ENCODE measurements around the gene WDFY4. TPM values are rescaled to one million over a fixed set of nuclear protein-coding genes. Genes with fewer than 3 reads are reported as not detected.
A peak's percentile ranks its signal among the peaks of the same experiment; 100 is the strongest.

The WDFY4 gene
- total and polyA plus RNA-seq, 9 of the 15 experiments (the other 6 are each of a cell fraction or from before 2014, with no cell fraction given) = 0.01 to 0.02 (median 0.01) TPM; not detected in 6

DNA sequence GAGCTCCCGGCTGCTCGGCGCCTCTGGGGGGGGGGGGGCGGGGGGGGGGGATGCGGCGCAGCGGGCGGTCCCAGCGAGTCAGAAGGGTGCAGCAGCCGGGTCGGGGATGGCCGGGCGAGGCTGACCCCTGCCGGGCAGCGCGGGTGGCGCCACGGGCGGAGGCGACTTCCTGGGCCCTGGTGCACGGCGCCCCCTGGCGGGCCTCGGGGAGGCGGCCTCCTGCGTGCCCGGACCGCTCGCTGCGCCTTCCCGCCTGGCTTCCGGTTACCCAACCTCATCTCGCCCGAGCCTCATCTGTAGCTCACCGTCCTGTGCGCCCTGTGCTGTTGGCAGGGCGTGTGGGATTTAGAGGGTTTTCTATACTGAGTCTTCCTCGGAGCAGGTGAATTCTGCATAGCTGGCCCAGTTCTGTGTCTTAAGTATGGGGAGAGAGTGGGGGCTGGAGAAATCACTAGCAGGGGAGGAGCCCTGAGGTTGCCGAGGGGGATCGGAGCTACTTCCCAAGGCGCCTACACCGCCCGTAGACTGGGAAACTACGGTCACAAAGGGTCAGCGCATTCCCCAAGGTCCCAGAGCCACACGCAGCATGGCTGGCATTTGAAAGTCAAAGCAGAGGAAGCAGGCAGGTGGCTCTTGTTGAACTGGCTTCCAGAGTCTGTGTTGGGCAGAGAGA is 28.3 kb upstream of the WDFY4 start (continued):
- no peak for TF ChIP-seq HDAC6 (IDR thresholded peaks at IDR 0.05; ENCODE audit: low read depth, low read length)
- no peak for TF ChIP-seq BRCA1 (IDR thresholded peaks at IDR 0.05)
- TF ChIP-seq BRCA1 (CRISPR knock-in tag; IDR thresholded peaks at IDR 0.05) = no peak
- no peak for TF ChIP-seq TCF7 (IDR thresholded peaks at IDR 0.05; ENCODE audit: borderline replicate concordance)
- no peak for TF ChIP-seq ILF3 (IDR thresholded peaks at IDR 0.05; ENCODE audit: borderline replicate concordance)
- TF ChIP-seq, protein P1, sequence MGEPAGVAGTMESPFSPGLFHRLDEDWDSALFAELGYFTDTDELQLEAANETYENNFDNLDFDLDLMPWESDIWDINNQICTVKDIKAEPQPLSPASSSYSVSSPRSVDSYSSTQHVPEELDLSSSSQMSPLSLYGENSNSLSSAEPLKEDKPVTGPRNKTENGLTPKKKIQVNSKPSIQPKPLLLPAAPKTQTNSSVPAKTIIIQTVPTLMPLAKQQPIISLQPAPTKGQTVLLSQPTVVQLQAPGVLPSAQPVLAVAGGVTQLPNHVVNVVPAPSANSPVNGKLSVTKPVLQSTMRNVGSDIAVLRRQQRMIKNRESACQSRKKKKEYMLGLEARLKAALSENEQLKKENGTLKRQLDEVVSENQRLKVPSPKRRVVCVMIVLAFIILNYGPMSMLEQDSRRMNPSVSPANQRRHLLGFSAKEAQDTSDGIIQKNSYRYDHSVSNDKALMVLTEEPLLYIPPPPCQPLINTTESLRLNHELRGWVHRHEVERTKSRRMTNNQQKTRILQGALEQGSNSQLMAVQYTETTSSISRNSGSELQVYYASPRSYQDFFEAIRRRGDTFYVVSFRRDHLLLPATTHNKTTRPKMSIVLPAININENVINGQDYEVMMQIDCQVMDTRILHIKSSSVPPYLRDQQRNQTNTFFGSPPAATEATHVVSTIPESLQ (CRISPR knock-in tag; IDR thresholded peaks at IDR 0.05) = no peak; the same call in 1 of the 2 replicates
- TF ChIP-seq YY1 (IDR thresholded peaks at IDR 0.05; ENCODE audit: borderline replicate concordance in 1 of 3, control insufficient read depth in 1 of 3, extremely low read depth in 1 of 3, insufficient read depth in 3 of 3, insufficient read length in 1 of 3, insufficient replicate concordance in 2 of 3, low read depth in 1 of 3, low read length in 2 of 3) = peak in 2 of 3 experiments; percentile 79 to 81
- TF ChIP-seq MYNN (IDR thresholded peaks at IDR 0.05) = no peak
- TF ChIP-seq MYNN (CRISPR knock-in tag; IDR thresholded peaks at IDR 0.05) = no peak
- TF ChIP-seq, protein P2, sequence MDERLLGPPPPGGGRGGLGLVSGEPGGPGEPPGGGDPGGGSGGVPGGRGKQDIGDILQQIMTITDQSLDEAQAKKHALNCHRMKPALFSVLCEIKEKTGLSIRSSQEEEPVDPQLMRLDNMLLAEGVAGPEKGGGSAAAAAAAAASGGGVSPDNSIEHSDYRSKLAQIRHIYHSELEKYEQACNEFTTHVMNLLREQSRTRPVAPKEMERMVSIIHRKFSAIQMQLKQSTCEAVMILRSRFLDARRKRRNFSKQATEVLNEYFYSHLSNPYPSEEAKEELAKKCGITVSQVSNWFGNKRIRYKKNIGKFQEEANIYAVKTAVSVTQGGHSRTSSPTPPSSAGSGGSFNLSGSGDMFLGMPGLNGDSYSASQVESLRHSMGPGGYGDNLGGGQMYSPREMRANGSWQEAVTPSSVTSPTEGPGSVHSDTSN (CRISPR knock-in tag; IDR thresholded peaks at IDR 0.05; ENCODE audit: low read depth) = no peak
- TF ChIP-seq, protein P2 (tag; conservative IDR thresholded peaks at IDR 0.05; ENCODE audit: low read depth) = no peak
- TF ChIP-seq, protein P3, sequence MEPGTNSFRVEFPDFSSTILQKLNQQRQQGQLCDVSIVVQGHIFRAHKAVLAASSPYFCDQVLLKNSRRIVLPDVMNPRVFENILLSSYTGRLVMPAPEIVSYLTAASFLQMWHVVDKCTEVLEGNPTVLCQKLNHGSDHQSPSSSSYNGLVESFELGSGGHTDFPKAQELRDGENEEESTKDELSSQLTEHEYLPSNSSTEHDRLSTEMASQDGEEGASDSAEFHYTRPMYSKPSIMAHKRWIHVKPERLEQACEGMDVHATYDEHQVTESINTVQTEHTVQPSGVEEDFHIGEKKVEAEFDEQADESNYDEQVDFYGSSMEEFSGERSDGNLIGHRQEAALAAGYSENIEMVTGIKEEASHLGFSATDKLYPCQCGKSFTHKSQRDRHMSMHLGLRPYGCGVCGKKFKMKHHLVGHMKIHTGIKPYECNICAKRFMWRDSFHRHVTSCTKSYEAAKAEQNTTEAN (CRISPR knock-in tag; IDR thresholded peaks at IDR 0.05) = no peak
- TF ChIP-seq, protein P4, sequence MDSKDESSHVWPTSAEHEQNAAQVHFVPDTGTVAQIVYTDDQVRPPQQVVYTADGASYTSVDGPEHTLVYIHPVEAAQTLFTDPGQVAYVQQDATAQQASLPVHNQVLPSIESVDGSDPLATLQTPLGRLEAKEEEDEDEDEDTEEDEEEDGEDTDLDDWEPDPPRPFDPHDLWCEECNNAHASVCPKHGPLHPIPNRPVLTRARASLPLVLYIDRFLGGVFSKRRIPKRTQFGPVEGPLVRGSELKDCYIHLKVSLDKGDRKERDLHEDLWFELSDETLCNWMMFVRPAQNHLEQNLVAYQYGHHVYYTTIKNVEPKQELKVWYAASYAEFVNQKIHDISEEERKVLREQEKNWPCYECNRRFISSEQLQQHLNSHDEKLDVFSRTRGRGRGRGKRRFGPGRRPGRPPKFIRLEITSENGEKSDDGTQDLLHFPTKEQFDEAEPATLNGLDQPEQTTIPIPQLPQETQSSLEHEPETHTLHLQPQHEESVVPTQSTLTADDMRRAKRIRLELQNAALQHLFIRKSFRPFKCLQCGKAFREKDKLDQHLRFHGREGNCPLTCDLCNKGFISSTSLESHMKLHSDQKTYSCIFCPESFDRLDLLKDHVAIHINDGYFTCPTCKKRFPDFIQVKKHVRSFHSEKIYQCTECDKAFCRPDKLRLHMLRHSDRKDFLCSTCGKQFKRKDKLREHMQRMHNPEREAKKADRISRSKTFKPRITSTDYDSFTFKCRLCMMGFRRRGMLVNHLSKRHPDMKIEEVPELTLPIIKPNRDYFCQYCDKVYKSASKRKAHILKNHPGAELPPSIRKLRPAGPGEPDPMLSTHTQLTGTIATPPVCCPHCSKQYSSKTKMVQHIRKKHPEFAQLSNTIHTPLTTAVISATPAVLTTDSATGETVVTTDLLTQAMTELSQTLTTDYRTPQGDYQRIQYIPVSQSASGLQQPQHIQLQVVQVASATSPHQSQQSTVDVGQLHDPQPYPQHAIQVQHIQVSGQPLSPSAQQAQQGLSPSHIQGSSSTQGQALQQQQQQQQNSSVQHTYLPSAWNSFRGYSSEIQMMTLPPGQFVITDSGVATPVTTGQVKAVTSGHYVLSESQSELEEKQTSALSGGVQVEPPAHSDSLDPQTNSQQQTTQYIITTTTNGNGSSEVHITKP (IDR thresholded peaks at IDR 0.05; ENCODE audit: partially characterized antibody) = no peak
- TF ChIP-seq JUNB (CRISPR knock-in tag; conservative IDR thresholded peaks at IDR 0.05) = no peak
